Activated T-cell treated with anti-CD3 and anti-CD28 coated beads, Interleukin-2, amount 50 U/mL, for 48 hours (primary cell): Measurements from ENCODE around the gene COMMD4.
"Not testable (repeated sequence)": the region's sequence is repeated elsewhere in the genome, so short reads cannot be mapped to it uniquely, and the experiment has no call there.

Experiments
- DNase-seq, 2 experiments: peaks; one replicate each; pipeline ENCODE4 v3.0.0-alpha.2; 2020

The COMMD4 gene

DNA sequence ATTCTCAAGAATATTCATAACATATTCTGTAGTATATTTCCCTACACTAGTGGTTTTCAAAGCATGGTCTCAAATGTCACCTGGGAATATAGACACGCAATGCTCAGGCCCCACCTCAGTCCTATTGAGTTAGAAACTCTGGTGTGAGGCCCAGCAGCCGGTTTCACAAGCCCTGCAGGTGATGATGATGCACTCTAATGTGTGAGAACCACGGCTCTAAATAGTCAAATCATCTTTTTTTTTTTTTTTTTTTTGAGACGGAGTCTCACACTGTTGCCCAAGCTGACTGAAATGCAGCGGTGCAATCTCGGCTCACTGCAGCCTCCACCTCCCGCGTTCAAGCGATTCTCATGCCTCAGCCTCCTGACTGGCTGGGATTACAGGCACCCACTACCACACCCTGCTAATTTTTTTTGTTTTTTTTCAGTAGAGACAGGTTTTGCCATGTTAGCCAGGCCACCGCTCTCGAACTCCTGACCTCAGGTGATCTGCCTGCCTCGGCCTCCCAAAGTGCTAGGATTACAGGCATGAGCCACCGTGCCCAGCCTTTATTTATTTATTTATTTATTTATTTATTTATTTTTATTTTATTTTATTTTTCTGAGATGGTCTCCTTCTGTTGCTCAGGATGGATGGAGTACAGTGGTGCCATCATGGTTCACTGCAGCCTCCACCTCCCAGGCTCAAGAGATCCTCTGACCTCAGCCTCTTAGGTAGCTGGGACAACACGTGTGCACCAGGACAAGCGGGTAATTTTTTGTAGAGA, 2.0 kb upstream of the COMMD4 start:
- DNase-seq: not testable (repeated sequence)

DNA sequence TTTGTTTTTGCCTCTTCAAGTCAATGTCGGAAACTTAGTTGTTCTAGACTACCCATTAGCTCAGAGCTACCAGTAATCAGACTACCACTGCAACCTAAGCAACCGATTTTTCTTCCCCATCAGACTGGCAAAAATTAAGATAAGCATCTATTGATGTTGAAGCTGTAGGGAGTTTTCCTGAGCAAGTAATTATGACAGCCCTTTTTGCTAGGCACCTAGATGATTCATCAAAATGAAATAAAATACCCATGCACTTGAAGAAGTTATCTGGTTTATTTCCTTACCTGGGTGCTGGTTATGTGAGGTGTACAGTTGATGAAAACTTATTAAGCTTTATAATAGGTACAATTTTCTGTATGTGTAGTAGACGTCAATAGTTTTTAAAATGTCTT, 554 bp upstream of the COMMD4 start:
- DNase-seq: no peak

DNA sequence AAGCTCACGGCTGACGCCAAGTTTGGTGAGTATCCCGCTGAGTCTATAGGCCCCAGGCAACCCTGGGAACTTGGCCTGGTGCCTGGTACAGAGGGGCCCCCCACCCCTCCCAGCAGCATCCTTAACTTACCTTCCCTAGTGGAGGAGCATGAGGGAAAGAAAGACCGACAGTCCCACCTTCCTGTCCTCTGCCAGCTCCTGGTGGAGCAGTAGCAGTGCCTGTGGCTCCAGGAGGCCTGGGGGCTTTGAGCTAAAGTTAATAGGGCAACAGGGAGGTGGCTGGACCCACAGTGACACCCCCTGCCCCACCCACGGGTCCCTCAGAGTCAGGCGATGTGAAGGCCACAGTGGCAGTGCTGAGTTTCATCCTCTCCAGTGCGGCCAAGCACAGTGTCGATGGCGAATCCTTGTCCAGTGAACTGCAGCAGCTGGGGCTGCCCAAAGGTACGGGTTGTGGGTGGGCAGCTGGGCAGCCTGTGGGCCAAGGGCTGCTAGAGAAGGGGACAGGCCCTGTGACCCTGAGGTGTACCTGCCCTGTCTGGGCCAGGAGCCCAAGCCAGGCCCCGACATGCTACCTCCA, 2.9 kb downstream of the COMMD4 start:
- no peak for DNase-seq

DNA sequence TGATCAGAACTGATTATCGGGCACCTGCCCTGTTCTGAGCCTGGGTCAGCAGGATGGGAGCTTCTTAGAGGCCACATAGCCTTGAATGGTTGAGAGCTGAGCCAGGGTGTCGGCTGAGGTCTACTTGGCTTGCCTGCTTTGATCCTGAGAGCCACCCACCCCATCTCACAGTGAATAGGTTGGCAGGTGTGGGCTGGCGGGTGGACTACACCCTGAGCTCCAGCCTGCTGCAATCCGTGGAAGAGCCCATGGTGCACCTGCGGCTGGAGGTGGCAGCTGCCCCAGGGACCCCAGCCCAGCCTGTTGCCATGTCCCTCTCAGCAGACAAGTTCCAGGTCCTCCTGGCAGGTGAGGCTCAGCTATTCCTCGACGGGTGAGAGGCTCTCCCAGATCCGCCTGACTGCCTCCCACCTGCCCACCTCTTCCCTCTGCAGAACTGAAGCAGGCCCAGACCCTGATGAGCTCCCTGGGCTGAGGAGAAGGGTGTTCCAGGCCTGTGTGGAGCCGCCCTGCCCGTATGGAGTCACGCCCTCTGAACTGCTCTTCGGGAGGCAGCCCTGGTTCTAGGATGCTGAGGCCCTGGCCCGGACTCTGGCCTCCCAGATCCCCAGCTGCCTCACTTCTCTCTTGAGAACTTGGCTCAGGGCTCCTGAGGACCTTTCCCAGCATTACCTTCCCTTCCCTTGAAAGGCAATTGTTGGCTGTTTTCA, 3.8 kb downstream of the COMMD4 start:
- DNase-seq: no peak

DNA sequence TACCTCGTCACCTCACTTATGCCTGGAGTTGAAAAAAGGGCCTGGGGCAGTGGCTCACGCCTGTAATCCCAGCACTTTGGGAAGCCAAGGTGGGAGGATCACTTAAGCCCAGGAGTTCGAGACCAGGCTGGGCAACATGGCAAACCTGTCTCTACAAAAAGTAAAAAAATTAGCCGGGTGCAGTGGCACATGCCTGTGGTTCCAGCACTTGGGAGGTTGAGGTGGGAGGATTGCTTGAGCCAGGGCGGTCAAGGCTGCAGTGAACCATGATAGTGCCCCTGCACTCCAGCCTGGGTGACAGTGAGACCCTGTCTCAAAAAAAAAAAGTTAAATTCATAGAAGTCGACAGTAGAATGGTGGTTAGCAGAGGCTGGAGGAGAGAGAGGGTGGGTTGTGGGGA, 6.4 kb downstream of the COMMD4 start:
- no peak for DNase-seq

DNA sequence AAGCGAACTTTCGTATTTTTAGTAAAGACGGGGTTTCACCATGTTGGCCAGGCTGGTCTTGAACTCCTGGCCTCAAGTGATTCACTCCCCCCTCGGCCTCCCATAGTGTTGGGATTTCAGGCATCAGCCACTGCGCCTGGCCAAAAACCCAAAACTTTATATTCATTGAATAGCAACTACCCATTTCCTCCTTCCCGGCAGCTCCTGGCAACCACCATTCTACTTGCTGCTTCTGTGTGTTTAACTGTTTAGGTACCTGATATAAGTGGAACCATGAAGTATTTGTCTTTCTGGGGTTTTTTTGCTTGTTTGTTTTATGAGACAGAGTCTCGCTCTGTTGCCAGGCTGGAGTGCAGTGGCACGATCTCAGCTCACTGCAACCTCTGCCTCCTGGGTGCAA, 8.1 kb downstream of the COMMD4 start:
- not testable (repeated sequence) for DNase-seq

DNA sequence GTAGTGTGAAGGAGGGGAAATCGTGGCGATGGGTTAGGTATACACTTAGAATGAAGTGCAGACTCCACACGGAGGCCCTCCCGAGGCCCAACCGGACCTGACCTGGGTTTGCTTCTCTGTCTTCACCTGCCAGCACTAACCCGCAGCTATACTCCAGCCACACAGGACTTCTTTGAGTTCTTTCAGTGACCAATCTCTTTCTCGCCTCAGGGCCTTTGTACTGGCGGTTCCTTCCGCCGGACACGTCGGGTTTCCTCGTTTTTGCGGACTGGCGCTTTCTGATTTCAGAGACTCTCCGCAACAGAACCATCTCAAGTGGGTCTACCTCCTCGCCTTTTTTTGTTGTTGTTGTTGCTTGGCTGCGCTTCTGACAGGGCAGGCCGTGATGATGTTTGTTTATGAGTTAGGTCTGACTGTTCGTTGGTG, 10.9 kb downstream of the COMMD4 start, which contains the start of gene NEIL1:
TSS of gene NEIL1 (plus strand) at position 244 of the 426 bp plus-strand sequence. CDS start 1,867 bp downstream, outside the sequence.
- no peak for DNase-seq

DNA sequence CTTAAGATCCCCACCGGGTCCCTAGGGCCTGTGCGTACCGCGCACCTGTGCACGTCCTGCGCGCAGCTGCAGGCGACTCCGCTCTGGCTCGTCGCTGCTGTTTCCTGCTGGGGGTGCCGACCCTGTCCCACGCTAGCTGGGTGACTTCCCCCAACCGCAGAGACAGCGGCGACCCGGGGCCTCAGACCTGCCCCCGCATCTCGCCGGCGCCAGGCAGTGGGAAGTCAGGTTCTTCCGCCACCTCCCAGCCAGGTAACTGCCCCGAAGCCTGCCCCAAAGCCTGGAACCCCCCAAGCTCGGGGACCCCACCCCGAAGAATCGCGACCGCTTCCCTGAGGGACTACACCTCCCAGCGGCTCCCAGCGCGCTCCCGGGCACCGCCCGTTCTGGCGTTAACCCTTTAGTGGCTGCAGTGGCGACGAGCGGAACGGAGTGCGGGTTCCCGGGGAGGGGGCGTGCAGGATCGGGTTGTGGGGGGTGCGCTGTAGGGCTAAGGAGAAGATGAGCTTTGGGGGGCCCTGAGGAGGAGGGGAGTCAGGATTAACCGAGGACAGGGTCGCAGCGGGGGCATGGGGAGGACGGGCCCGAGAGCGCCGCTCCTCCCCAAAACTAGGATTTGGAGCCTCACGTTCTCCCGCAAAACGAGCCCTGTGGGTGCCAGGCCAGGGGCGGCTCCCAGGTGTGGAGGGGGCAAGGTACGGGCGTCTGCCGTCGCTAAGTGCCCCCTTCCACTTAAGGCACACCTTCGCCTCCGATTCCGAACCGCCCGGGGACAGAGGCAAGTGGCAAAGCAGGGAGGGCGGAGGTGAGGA, 11.6 kb downstream of the COMMD4 start:
- peak; percentile 61 to 65 for DNase-seq

DNA sequence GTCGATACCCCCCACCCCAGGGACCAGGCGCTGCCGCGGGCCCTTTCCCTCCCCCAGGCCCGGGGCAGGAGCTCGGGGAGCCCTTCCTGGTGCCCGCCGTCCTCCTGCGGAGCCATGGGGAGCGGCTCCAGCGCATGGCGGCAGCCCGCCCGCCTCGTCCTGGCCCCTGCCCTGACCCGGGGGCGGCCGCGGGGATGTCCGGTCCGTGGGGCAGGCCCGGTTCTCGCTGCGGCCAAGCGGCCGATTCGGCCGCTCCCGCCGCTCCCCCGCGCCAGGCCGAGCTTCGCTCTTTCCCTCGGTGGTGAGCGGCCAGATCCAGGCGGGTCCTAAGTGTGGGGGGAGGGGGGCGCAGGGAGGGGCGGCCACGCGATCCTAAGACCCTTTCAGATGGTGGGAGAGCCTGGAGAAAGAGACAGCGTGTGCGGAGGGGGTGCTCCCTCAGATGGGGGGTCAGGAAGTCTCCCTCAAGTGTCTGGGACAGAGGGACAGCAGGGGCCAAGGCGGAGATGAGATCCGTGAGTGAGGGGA, 12.2 kb downstream of the COMMD4 start:
- DNase-seq: no peak

DNA sequence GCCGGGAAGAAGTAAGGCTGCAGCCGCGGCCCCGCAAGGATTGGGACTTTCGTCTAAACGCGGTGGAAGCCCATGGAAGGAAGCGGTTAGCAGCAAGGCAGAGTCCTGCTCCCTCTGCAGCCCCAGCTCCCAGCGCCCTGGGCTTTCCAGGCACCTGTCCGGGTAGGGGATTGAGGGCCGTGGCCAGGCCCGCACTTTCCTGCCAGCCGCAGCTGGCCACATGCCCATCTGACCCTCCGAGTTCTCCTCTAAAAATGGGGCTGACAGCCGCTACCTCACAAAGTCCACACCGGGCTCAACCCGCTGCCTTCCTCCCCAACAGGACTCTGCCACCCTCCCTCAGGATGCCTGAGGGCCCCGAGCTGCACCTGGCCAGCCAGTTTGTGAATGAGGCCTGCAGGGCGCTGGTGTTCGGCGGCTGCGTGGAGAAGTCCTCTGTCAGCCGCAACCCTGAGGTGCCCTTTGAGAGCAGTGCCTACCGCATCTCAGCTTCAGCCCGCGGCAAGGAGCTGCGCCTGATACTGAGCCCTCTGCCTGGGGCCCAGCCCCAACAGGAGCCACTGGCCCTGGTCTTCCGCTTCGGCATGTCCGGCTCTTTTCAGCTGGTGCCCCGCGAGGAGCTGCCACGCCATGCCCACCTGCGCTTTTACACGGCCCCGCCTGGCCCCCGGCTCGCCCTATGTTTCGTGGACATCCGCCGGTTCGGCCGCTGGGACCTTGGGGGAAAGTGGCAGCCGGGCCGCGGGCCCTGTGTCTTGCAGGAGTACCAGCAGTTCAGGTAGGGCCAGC, 12.9 kb downstream of the COMMD4 start:
- peak in 1 of 2 experiments; percentile 34 for DNase-seq

DNA sequence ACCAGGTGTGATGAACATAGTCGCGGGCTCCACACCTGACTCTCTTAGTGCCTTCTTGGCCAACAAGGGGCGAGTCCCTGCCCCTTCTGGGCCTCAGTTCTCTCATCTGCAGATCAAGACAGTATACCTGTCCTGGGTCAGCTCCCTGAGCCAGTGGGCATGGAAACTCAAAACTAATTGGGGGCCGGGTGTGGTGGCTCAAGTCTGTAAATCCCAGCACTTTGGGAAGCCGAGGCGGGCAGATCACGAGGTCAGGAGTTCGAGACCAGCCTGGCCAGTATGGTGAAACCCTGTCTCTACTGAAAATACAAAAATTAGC, 13.4 kb downstream of the COMMD4 start:
- not testable (repeated sequence) for DNase-seq

DNA sequence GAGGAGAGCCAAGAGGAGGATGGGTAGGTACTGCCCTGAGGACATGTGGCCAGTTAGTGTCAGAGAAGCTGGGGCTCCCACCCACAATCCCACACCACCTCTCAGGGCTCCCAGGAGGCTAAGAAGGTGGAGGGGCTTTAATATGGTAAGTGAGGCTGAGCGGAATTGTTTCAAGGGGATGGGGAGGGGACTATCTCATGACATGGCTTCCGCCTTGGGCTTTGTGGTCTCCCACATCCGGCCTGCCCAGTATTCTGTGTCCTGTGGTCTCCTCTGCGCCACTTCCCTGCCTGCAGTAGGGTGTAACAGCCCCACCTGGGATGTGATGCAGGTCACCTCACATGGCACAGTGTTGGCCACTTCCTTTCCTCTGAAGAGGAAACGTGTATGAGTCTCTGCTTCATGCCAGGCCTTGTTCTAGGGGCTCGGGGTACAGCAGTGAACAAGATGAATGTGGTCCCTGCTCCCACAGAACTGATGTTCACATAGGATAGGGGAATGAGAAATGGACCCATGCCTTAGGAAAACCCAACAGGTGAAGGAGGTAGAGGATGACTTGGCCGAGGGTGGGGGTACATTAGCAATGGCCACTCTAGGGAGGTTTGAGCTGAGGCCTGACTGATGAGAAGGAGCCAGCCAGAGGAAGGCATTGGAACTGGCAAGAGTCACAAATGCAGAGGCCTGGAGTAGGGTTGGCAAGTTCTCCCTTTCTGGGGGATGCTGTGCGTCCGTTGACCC, 14.2 kb downstream of the COMMD4 start:
- peak; percentile 75 to 81 for DNase-seq

DNA sequence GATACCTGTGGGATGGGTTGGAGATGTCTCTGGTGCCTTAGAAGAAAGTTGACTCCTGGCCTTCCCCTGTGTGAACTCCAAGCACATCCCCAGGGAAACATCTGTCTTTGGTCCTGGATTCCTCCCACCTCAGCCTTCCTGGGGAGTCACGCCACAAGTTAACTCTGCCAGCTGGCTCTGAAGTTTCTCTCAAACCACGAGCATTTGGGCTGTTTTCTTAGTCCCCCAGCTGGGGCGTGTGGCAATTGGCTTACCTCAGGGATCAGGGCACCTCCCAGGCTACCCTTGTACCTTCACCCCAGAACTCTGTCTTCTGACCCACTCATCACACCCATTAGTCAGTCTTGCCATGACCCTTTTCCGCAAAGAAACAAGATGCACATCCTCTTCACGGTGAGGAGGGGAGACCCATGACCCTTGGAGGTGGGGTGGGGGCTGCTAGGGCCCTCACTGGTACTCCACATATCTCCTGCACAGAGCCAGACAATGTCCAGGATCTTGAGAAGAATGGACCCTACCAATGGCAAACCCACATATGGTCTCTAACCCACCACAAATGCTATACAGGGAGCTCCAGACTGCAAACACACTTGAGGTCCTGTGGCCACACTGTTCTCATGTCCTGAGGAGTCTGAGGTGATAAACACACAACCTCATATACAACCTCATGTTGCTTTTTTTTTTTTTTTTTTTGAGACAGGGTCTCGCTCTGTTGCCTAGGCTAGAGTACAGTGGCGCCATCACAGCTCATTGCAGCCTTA, 14.9 kb downstream of the COMMD4 start:
- DNase-seq: no peak

DNA sequence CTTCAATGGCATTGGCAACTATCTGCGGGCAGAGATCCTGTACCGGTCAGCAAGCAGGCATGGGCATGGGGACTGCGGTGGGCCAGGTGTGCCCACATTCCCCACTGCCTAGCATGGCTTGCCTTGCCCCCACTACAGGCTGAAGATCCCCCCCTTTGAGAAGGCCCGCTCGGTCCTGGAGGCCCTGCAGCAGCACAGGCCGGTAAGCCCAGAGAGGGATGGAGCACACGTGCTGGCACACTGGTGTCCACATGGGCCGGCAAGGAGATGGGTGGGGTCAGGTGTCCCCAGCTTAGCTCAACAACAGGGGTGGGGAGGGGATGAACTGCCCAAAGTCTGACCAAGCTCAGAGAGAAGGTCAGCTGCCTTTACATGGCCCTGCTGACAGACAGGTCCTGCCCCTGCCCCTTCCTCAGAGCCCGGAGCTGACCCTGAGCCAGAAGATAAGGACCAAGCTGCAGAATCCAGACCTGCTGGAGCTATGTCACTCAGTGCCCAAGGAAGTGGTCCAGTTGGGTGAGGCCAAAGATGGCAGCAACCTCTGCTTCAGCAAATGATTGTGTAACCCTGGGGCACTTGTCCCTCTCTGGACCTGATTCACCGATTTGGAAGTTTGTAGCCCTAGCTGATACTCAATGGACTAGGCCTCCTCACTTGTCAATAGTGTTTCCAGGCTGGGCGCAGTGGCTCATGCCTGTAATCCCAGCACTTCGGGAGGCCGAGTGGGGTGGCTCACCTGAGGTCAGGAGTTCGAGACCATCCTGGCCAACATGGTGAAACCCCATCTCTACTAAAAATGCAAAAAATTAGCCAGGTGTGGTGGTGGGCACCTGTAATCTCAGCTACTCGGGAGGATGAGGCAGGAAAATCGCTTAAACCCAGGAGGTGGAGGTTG, 16.6 kb downstream of the COMMD4 start:
- DNase-seq: no peak

DNA sequence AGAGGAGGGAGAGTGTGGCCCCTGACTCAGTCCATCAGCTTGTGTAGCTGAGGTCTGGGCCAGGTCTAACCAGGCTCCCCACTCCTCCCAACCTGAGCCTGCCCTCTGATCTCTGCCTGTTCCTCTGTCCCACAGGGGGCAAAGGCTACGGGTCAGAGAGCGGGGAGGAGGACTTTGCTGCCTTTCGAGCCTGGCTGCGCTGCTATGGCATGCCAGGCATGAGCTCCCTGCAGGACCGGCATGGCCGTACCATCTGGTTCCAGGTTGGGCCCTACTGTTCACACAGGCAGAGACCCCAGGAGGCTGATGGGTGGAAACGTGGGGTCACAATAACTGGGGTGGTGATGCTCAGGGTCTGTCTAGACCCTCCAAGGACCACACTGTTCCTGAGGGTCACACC, 17.7 kb downstream of the COMMD4 start:
- DNase-seq: no peak

DNA sequence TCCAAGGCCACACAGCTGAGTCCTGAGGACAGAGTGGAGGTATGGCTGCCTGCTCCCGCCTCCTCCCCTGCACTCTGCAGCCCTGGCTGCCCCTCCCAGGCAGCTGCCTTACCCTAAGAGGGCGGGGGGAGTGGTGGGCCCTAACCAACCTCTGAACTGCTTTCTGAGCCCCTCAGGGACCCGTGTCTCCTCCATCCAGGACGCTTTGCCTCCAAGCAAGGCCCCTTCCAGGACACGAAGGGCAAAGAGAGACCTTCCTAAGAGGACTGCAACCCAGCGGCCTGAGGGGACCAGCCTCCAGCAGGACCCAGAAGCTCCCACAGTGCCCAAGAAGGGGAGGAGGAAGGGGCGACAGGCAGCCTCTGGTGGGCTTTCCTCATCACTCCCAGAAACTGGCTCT, 18.6 kb downstream of the COMMD4 start:
- no peak for DNase-seq

DNA sequence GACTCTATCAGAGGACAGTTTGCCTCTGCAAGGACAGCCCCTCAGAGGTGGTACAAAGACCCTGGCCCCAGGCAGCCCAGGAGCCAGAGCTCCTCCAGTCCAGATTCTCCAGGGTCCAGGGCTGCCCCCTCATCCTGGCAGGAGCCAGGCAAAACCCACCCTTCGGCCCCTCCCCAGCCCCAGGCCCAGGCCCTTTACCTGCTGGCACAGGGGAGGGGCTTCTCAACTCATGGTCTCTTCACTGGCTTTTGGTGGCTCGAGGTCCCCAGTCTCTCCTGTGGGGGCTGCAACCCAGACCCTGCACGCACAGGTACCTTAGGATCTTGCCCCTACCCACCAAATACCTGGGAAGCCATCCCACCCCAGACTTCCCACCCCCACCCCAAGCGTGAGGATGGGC, 19.5 kb downstream of the COMMD4 start:
- DNase-seq: no peak

DNA sequence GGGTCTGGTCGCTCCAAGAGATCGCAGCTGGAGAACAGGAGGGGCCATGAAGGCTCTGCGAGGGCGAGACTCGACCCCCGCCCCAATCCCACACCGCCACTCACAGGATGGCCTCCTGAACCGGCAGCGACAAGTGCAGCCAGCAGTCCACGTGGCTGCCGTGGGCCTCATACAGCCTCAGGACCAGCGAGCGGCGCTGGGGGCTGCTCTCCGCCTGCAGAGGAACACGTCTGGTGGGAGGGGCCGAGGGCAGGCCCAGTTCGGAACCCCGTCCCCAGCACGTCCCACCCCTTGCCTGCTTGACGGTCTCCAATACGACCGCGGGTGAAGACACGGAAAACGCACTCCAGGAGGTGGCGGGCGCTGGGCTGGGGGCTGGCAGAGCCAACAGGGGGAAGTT, 20.1 kb downstream of the COMMD4 start:
- no peak for DNase-seq

DNA sequence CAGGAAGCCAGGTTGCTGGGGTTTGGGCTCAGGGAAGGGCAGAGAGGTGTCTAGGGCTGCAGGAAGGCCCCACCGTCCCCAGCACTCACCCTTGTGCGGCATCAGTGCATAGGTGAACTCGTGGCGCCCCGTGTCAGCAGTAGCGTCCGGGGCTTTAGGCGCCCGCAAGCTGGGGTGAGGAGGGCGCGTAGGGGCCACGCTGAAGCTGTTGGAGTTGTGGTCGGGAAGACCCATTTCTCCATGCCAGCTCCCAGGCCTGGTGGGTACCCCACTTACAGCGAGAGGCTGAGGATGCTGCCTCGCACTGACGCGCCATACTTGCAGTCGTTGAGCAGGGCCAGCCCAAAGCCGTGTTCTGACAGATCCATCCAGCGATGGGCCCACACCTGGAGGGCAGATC, 20.7 kb downstream of the COMMD4 start:
- DNase-seq: no peak
